ENCODE measurements around the gene CEACAM21. TPM values are rescaled to one million over a fixed set of nuclear protein-coding genes. Genes with fewer than 3 reads are reported as not detected.

Gene CEACAM21
- total RNA-seq, 1 experiment from 2014 or later: not detected

GRCh38 chr19:41586064-41586463 lies 10.1 kb downstream of the CEACAM21 start:
- H4K5ac ChIP-seq (ENCODE audit: insufficient read length, low read depth, low read length): no peak overlapping the region
- no peak overlapping the region for H3T11ph ChIP-seq (ENCODE audit: low read length)
- DNase-seq: no peak
- H3K23ac ChIP-seq (ENCODE audit: insufficient read length, low read depth, low read length): no peak overlapping the region
- H3K36me3 Mint-ChIP-seq (ENCODE audit: insufficient read depth in 1 of 3, low read depth in 3 of 3): peaks cover 7 to 52% (median 21%) of the 10 kb centered on the region in 3 experiments; a peak in 6 of 7 replicates
- no peaks in the 10 kb centered on the region for H3K79me2 ChIP-seq (ENCODE audit: insufficient read depth, low read length)
- peaks cover 97 to 99% of the 10 kb centered on the region in 2 experiments for H3K9me3 Mint-ChIP-seq
- H2BK15ac ChIP-seq (ENCODE audit: low read depth, low read length): no peak overlapping the region
- H3K4me2 ChIP-seq (ENCODE audit: insufficient read depth, insufficient read length, low read length): no peak overlapping the region
- no peaks in the 10 kb centered on the region for H4K20me1 ChIP-seq (ENCODE audit: control insufficient read depth, insufficient read depth, insufficient read length)
- H2BK20ac ChIP-seq (ENCODE audit: low read depth, low read length, poor library complexity, severe bottlenecking): no peak overlapping the region
- peaks cover 8% of the 10 kb centered on the region for H3K27me3 Mint-ChIP-seq (ENCODE audit: low read depth)
- no peak overlapping the region for H3K27ac ChIP-seq (ENCODE audit: insufficient read length, low read depth, low read length)
- H3K79me1 ChIP-seq (ENCODE audit: insufficient read depth, low read depth, low read length, poor library complexity, severe bottlenecking): no peaks in the 10 kb centered on the region
- H2BK12ac ChIP-seq (ENCODE audit: insufficient read length, low read depth, low read length): no peak overlapping the region
- no peak overlapping the region for H2AK5ac ChIP-seq (ENCODE audit: insufficient read length, low read length)
- H2BK120ac ChIP-seq (ENCODE audit: low read depth, low read length, poor library complexity, severe bottlenecking): no peak overlapping the region
- no peak overlapping the region for H2AFZ ChIP-seq (ENCODE audit: low read length)
- H4K91ac ChIP-seq (ENCODE audit: insufficient read length, low read depth, low read length): no peak overlapping the region
- H3K9ac ChIP-seq (ENCODE audit: extremely low read depth, insufficient read length, low read length): no peak overlapping the region
- no peak overlapping the region for H3K56ac ChIP-seq (ENCODE audit: insufficient read length, low read depth, low read length)
- H3K9me3 ChIP-seq (ENCODE audit: control insufficient read depth, low read depth, low read length): peaks cover 59% of the 10 kb centered on the region
- H3K27me3 ChIP-seq (ENCODE audit: insufficient read depth, low read length): no peaks in the 10 kb centered on the region
- H3K4me1 ChIP-seq (ENCODE audit: insufficient read depth, low read length): no peaks in the 10 kb centered on the region
- H3K4me3 Mint-ChIP-seq: no peak overlapping the region
- TF ChIP-seq CTCF (conservative IDR thresholded peaks at IDR 0.05): no peak
- no peak overlapping the region for H2BK5ac ChIP-seq (ENCODE audit: insufficient read length, low read length)
- H3K18ac ChIP-seq (ENCODE audit: insufficient read length, low read depth, low read length): no peak overlapping the region
- no peak overlapping the region for H3K27ac Mint-ChIP-seq
- H3K4ac ChIP-seq (ENCODE audit: low read depth, low read length): no peak overlapping the region
- H3K4me1 Mint-ChIP-seq: no peaks in the 10 kb centered on the region
- no peaks in the 10 kb centered on the region for H3K23me2 ChIP-seq (ENCODE audit: insufficient read length, low read depth, low read length, poor library complexity, severe bottlenecking)
- no peak overlapping the region for H3K14ac ChIP-seq (ENCODE audit: insufficient read depth, low read length)
- H4K8ac ChIP-seq (replicated peaks; ENCODE audit: insufficient read length, low read depth, low read length): no peak overlapping the region
